IMR-90 (cell line): ENCODE measurements around the gene GJE1. TPM values are rescaled to one million over a fixed set of nuclear protein-coding genes. Genes with fewer than 3 reads are reported as not detected.

ENCODE experiments used
- ATAC-seq: fragments of 200-7000 bp; cut with Tn5 transposase; 2 replicates; pipeline ENCODE4 v1.9.1; 2020; ENCODE audit warnings: low read depth, mild to moderate bottlenecking, moderate library complexity
- BruUV-seq: library from RNA; stranded (reverse); fragments of 400-500 nt; replicated peaks from 2 replicates; lab custom pipeline; 2021; lab: Mats Ljungman, UMichigan
- CTCF ChIA-PET: fragments of 300-600 bp; formaldehyde crosslinking; extraction: SDS; loops from one replicate; lab custom pipeline; 2021; ENCODE audit warnings: antibody characterized with exemption; lab: Yijun Ruan, JAX
- POLR2A ChIA-PET: fragments of 300-600 bp; sonication (Branson Sonifier 250); formaldehyde crosslinking; loops from one replicate; lab custom pipeline; 2022; ENCODE audit warnings: antibody characterized with exemption; ENCODE audit not compliant: unreplicated experiment; lab: Charles Lee
- DNase-seq: peaks from one replicate; pipeline ENCODE4 v3.0.0; 2013
- H2AFZ ChIP-seq: replicated peaks from 2 replicates; pipeline ENCODE3; 2013; ENCODE audit warnings: low read length, mild to moderate bottlenecking; ENCODE audit not compliant: poor library complexity
- H2AK5ac ChIP-seq: 2 replicates; pipeline ENCODE4 v1.6.1; 2013; ENCODE audit warnings: low read depth, low read length, inconsistent platforms
- H2AK9ac ChIP-seq: replicated peaks from 2 replicates; pipeline ENCODE3; 2013; ENCODE audit warnings: mild to moderate bottlenecking, low read depth, low read length, moderate library complexity; ENCODE audit not compliant: poor library complexity
- H2BK120ac ChIP-seq: 2 replicates; pipeline ENCODE4 v1.6.1; 2013; ENCODE audit warnings: low read depth, low read length, inconsistent platforms
- H2BK15ac ChIP-seq: 3 replicates; pipeline ENCODE4 v1.6.1; 2013; ENCODE audit warnings: low read depth, low read length, inconsistent platforms
- H2BK20ac ChIP-seq: 2 replicates; pipeline ENCODE4 v1.6.1; 2013; ENCODE audit warnings: low read depth, mild to moderate bottlenecking, inconsistent platforms, low read length, moderate library complexity
- H2BK5ac ChIP-seq: 2 replicates; pipeline ENCODE4 v1.6.1; 2013; ENCODE audit warnings: mild to moderate bottlenecking, low read depth, low read length, inconsistent platforms; ENCODE audit not compliant: poor library complexity, severe bottlenecking
- H3K14ac ChIP-seq: replicated peaks from 2 replicates; pipeline ENCODE4 v1.6.1; 2013; ENCODE audit warnings: low read depth, low read length, inconsistent platforms
- H3K18ac ChIP-seq: 2 replicates; pipeline ENCODE4 v1.6.1; 2013; ENCODE audit warnings: low read depth, low read length, control low read depth
- H3K23ac ChIP-seq: 2 replicates; pipeline ENCODE4 v1.6.1; 2013; ENCODE audit warnings: low read depth, low read length, inconsistent platforms
- H3K27ac ChIP-seq: 2 replicates; pipeline ENCODE4 v1.5.1; 2013; ENCODE audit warnings: mild to moderate bottlenecking, control low read depth, low read length; ENCODE audit not compliant: insufficient read depth
- H3K27me3 ChIP-seq: 2 replicates; pipeline ENCODE4 v1.6.1; 2013; ENCODE audit warnings: low read length; ENCODE audit not compliant: control insufficient read depth, insufficient read depth
- H3K36me3 ChIP-seq: 2 replicates; pipeline ENCODE4 v1.6.1; 2013; ENCODE audit warnings: low read length, mixed read lengths; ENCODE audit not compliant: control insufficient read depth, insufficient read depth
- H3K4ac ChIP-seq: 2 replicates; pipeline ENCODE4 v1.6.1; 2013; ENCODE audit warnings: low read depth, low read length, inconsistent platforms
- H3K4me1 ChIP-seq: 2 replicates; pipeline ENCODE4 v1.6.1; 2013; ENCODE audit warnings: low read length, mixed read lengths; ENCODE audit not compliant: control insufficient read depth, insufficient read depth
- H3K4me2 ChIP-seq: 2 replicates; pipeline ENCODE4 v1.6.1; 2013; ENCODE audit warnings: low read depth, mild to moderate bottlenecking, control low read depth, low read length, moderate library complexity
- H3K4me3 ChIP-seq: 2 replicates; pipeline ENCODE4 v1.5.1; 2013; ENCODE audit warnings: low read depth, mild to moderate bottlenecking, control low read depth, low read length, moderate library complexity; ENCODE audit not compliant: insufficient read depth
- H3K56ac ChIP-seq: 2 replicates; pipeline ENCODE4 v1.6.1; 2013; ENCODE audit warnings: low read length, inconsistent platforms; ENCODE audit not compliant: insufficient read depth; ENCODE audit errors: extremely low read depth
- H3K79me1 ChIP-seq, 2 experiments: 2 replicates each; pipeline ENCODE4 v1.6.1; 2013; ENCODE audit warnings: low read length in 2 of 2, inconsistent platforms in 1 of 2, low read depth in 1 of 2
- H3K9ac ChIP-seq: 2 replicates; pipeline ENCODE4 v1.6.1; 2013; ENCODE audit warnings: low read depth, low read length, control low read depth
- H3K9me1 ChIP-seq: 2 replicates; pipeline ENCODE4 v1.6.1; 2013; ENCODE audit warnings: low read length, inconsistent platforms; ENCODE audit not compliant: insufficient read depth
- H3K9me3 ChIP-seq: 2 replicates; pipeline ENCODE4 v1.6.1; 2013; ENCODE audit warnings: low read length; ENCODE audit not compliant: control insufficient read depth, insufficient read depth
- H4K20me1 ChIP-seq: 2 replicates; pipeline ENCODE4 v1.6.1; 2013; ENCODE audit warnings: low read length, inconsistent platforms; ENCODE audit not compliant: insufficient read depth
- H4K5ac ChIP-seq: 2 replicates; pipeline ENCODE4 v1.6.1; 2013; ENCODE audit warnings: mild to moderate bottlenecking, low read depth, low read length, control low read depth
- H4K8ac ChIP-seq, 2 experiments: 2 replicates each; pipeline ENCODE4 v1.6.1; 2013; ENCODE audit warnings: low read depth in 2 of 2, low read length in 2 of 2, control low read depth in 1 of 2, inconsistent platforms in 1 of 2
- H4K91ac ChIP-seq: 2 replicates; pipeline ENCODE4 v1.6.1; 2013; ENCODE audit warnings: low read depth, low read length, inconsistent platforms; ENCODE audit not compliant: insufficient read depth
- BHLHE40 ChIP-seq: fragments of 150-350 bp; IDR thresholded peaks from 2 replicates; pipeline ENCODE4 v1.6.1; 2016; ENCODE audit warnings: mild to moderate bottlenecking, low read depth, low read length
- CHD1 ChIP-seq: IDR thresholded peaks from 2 replicates; pipeline ENCODE4 v1.6.1; 2012; ENCODE audit warnings: low read depth, low read length, improper control_type of control experiment
- MAFK ChIP-seq: IDR thresholded peaks from 2 replicates; pipeline ENCODE4 v1.6.1; 2012; ENCODE audit warnings: low read depth, low read length, improper control_type of control experiment
- MXI1 ChIP-seq: IDR thresholded peaks from 2 replicates; pipeline ENCODE4 v1.6.1; 2012; ENCODE audit warnings: low read depth, mild to moderate bottlenecking, low read length, moderate library complexity, borderline replicate concordance
- RAD21 ChIP-seq: IDR thresholded peaks from 2 replicates; pipeline ENCODE4 v1.6.1; 2012; ENCODE audit warnings: low read length, improper control_type of control experiment
- dilution Hi-C: fragments of 300-500 bp; cut with HindIII; formaldehyde crosslinking; loops from one replicate; pipeline ENCODE4 v1.14.3; 2018; ENCODE audit warnings: low sequenced_read_pairs; ENCODE audit not compliant: unreplicated experiment
- in situ Hi-C: fragments of 300-500 bp; cut with MboI; formaldehyde crosslinking; loops from 3 replicates; pipeline ENCODE4 v1.14.3; 2019; ENCODE audit warnings: low sequenced_read_pairs, inconsistent platforms, mixed read lengths
- intact Hi-C: fragments of 100-400 bp; cut with micrococcal nuclease; formaldehyde crosslinking; loops from 2 replicates; pipeline ENCODE4 v1.10.0; 2022
- polyA plus RNA-seq, 3 experiments: library from polyadenylated mRNA; depleted of rRNA; stranded (reverse); fragments of >200 nt; gene quantifications; 2 replicates each; pipeline ENCODE4 v1.2.3, GENCODE V29; 2012; ENCODE audit warnings: low replicate concordance in 1 of 3
- total RNA-seq: library from RNA; depleted of rRNA; stranded (reverse); fragments of >200 nt; gene quantifications from 2 replicates; pipeline ENCODE4 v1.2.3, GENCODE V29; 2012
- TF ChIP-seq, protein P1 (sequence below): fragments of 150-350 bp; IDR thresholded peaks from 2 replicates; pipeline ENCODE4 v1.6.1; 2017; ENCODE audit warnings: mild to moderate bottlenecking, antibody characterized with exemption, low read length, low read depth
- TF ChIP-seq, protein P2 (sequence below): conservative IDR thresholded peaks from 2 replicates; pipeline ENCODE4 v1.5.1; 2012; ENCODE audit warnings: mild to moderate bottlenecking, low read depth, low read length, improper control_type of control experiment

Gene GJE1
- total and polyA plus RNA-seq, 2 of the 4 experiments (the other 2 are of a cell fraction) = not detected

DNA sequence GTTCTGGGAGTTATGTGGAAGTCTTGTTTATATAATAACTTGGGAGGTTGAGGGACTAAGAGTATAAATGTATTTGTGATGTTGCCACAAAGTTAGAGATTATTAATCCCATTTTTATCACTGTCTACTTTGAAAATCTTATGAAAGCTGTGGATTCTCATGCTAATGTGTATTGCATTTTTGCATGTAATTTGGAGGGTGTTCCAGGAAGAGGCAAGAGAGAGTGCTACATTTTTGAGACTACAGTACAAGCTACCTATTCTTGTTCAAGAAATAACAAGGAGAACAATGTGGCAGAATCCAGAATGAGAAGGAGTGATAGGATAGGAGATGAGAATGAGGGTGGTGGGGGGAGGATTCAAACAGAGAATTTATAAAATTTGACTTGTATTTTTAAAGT is 49.3 kb downstream of the GJE1 start:
- H3K27ac ChIP-seq = no peak overlapping the region
- H3K4ac ChIP-seq = no peak overlapping the region
- no peak overlapping the region for H2BK20ac ChIP-seq
- no peaks in the 10 kb centered on the region for H4K20me1 ChIP-seq
- in situ Hi-C loops = no loop called here
- ChIA-PET POLR2A (no interaction called here), CTCF (no interaction called here)
- H2BK5ac ChIP-seq = no peak overlapping the region
- no peak overlapping the region for H4K5ac ChIP-seq
- H2AK5ac ChIP-seq = no peak overlapping the region
- H3K9me1 ChIP-seq = no peaks in the 10 kb centered on the region
- no peak overlapping the region for H3K14ac ChIP-seq
- H3K27me3 ChIP-seq = no peaks in the 10 kb centered on the region
- H2BK15ac ChIP-seq = no peak overlapping the region
- H2AK9ac ChIP-seq = no peak overlapping the region
- H4K8ac ChIP-seq = no peak overlapping the region
- no peak overlapping the region for H3K23ac ChIP-seq
- no TSS peak for BruUV-seq
- H2BK120ac ChIP-seq = no peak overlapping the region
- DNase-seq = no peak
- no peak overlapping the region for H3K4me3 ChIP-seq
- no peaks in the 10 kb centered on the region; the same call in 1 of the 2 replicates for H3K9me3 ChIP-seq
- H3K56ac ChIP-seq = no peak overlapping the region
- peaks cover 5% of the 10 kb centered on the region; the same call in 1 of the 2 replicates for H3K36me3 ChIP-seq
- H3K18ac ChIP-seq = no peak overlapping the region
- TF ChIP-seq RAD21 (no peak), CHD1 (no peak), BHLHE40 (no peak), MXI1 (no peak), MAFK (no peak)
- TF ChIP-seq, protein P1, sequence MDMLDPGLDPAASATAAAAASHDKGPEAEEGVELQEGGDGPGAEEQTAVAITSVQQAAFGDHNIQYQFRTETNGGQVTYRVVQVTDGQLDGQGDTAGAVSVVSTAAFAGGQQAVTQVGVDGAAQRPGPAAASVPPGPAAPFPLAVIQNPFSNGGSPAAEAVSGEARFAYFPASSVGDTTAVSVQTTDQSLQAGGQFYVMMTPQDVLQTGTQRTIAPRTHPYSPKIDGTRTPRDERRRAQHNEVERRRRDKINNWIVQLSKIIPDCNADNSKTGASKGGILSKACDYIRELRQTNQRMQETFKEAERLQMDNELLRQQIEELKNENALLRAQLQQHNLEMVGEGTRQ = no peak
- TF ChIP-seq, protein P2, sequence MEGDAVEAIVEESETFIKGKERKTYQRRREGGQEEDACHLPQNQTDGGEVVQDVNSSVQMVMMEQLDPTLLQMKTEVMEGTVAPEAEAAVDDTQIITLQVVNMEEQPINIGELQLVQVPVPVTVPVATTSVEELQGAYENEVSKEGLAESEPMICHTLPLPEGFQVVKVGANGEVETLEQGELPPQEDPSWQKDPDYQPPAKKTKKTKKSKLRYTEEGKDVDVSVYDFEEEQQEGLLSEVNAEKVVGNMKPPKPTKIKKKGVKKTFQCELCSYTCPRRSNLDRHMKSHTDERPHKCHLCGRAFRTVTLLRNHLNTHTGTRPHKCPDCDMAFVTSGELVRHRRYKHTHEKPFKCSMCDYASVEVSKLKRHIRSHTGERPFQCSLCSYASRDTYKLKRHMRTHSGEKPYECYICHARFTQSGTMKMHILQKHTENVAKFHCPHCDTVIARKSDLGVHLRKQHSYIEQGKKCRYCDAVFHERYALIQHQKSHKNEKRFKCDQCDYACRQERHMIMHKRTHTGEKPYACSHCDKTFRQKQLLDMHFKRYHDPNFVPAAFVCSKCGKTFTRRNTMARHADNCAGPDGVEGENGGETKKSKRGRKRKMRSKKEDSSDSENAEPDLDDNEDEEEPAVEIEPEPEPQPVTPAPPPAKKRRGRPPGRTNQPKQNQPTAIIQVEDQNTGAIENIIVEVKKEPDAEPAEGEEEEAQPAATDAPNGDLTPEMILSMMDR = no peak
- no peak overlapping the region for H4K91ac ChIP-seq
- H3K9ac ChIP-seq = no peak overlapping the region
- no peak overlapping the region for H2AFZ ChIP-seq
- ATAC-seq = no peak
- dilution Hi-C loops = no loop called here
- H3K79me1 ChIP-seq = peaks cover 7 to 8% of the 10 kb centered on the region in 2 experiments; a peak in 2 of 4 replicates
- intact Hi-C loops = no loop called here
- no peaks in the 10 kb centered on the region for H3K4me1 ChIP-seq
- no peak overlapping the region for H3K4me2 ChIP-seq
